ENCODE measurements around the gene SND1. TPM values are rescaled to one million over a fixed set of nuclear protein-coding genes. Genes with fewer than 3 reads are reported as not detected.
"Not testable (repeated sequence)": the region's sequence is repeated elsewhere in the genome, so short reads cannot be mapped to it uniquely, and the experiment has no call there.

Gene SND1
- total RNA-seq, 1 donor from 2014 or later = 139 TPM

DNA sequence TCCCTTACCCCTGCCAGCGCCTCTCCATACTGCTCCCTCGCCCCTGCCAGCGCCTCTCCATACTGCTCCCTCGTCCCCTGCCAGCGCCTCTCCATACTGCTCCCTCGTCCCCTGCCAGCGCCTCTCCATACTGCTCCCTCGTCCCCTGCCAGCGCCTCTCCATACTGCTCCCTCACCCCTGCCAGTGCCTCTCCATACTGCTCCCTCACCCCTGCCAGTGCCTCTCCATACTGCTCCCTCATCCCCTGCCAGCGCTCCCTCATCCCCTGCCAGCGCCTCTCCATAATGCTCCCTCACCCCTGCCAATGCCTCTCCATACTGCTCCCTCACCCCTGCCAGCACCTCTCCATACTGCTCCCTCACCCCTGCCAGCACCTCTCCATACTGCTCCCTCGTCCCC is 455.5 kb downstream of the SND1 start:
- DNase-seq (ENCODE audit: low read depth in 2 of 2) = not testable (repeated sequence)

DNA sequence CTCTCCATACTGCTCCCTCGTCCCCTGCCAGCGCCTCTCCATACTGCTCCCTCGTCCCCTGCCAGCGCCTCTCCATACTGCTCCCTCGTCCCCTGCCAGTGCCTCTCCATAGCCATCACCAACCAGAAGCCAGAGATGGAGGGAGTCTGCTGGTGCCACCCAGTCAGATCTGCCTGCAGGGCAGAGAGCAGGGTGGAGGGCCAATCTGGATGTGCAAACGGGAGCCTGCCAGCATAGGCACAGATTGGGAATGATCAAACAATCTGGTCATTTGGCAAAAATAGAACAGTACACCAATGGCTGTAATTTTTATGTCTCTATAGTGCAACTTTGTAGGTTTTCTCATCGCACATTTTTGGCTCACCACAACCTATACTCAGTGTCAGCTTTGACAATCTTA is 456.1 kb downstream of the SND1 start:
- no peak for DNase-seq (ENCODE audit: low read depth in 2 of 2)

GRCh38 chr7:128108641-128109423 is 456.8 kb downstream of the SND1 start:
- DNase-seq (ENCODE audit: low read depth in 2 of 2) = no peak

- not testable (repeated sequence) for DNase-seq (ENCODE audit: low read depth in 2 of 2)
These were observed 457.5 kb downstream of the SND1 start for GRCh38 chr7:128109424-128109969.

DNA sequence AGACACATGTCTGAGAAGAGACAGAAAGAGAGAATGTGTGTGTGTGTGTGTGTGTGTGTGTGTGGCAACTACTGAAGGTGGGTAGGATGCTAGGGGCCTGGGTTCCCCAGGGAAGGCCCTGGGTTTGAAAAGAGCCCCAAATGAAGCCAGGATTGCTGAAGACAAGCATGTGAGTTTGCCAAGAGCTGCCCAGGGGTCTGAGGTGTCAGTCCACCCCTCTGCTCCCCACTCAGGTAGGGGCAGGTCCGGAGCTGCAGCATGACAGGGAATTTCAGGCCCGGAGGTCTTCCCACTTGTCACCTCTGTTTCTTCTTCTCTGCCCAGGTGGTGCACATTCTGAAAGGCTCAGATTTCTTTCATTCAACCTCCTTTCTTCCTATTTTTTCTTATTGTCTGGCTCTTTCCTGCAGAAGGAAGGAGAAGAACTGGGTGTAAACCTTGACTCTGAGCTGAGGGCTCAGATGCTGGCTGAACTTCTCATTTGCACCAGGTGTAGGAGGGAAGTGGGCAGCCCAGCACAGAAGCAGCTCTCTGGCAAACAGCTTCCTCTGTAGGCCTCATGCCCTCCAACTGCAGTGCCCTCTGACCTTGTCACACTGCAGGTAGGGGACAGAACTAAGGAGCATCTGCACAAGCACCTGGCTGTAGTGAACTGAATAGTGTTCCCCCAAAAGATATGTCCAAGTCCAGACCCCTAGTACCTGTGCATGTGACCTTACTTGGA is 458.8 kb downstream of the SND1 start:
- DNase-seq (ENCODE audit: low read depth in 2 of 2) = no peak

GRCh38 chr7:128112018-128112780 is 460.2 kb downstream of the SND1 start:
- DNase-seq (ENCODE audit: low read depth in 2 of 2) = no peak

- no peak for DNase-seq (ENCODE audit: low read depth in 2 of 2)
These were observed 460.8 kb downstream of the SND1 start for GRCh38 chr7:128112781-128113221.

- DNase-seq (ENCODE audit: low read depth in 2 of 2) = no peak
These were observed 461.8 kb downstream of the SND1 start for GRCh38 chr7:128113839-128114238.

DNA sequence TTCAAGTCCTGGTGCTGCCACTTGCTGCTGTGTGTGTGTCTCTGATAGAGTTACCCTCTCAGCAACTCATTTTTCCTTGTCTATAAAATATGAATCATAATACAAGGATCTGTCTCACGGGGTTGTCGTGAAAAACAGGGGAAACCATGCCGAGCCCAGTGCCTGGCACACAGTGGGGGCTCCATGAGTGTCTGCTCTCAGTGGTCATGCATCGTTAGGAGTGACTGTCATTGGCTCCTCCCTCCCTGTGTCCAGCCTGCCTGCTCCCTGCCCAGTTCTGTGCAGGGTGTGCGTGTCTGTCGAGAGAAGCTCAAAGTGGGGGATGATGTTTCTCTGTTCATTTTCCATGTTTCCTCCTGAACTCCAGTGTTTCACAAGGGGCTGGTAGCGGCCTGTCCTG is 462.8 kb downstream of the SND1 start:
- no peak for DNase-seq (ENCODE audit: low read depth in 2 of 2)

DNA sequence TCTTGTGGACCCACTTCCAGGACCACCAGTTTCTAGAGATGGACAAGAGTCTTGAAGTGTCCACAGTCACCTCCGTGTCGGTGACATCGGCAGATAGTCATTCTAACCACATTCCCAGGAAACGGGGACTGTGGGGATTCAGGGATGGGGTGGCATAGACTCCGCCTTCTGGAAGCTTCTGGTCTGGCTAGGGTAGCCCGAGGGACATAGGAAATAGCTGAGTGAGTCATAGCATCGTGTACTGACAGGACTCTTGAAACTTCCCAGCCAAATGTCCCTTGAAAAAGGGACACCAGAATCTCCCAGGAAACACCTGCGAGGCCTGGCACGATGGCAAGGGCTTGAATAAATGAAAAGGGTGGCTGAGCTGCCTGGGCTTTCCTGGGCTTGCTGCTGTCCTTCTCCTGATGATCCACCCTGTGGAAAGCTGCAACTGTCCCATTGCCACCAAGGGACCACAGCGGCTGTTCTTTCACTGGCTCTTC is 463.4 kb downstream of the SND1 start:
- DNase-seq (ENCODE audit: low read depth in 2 of 2) = peak in 1 of 2 donors; percentile 37

DNA sequence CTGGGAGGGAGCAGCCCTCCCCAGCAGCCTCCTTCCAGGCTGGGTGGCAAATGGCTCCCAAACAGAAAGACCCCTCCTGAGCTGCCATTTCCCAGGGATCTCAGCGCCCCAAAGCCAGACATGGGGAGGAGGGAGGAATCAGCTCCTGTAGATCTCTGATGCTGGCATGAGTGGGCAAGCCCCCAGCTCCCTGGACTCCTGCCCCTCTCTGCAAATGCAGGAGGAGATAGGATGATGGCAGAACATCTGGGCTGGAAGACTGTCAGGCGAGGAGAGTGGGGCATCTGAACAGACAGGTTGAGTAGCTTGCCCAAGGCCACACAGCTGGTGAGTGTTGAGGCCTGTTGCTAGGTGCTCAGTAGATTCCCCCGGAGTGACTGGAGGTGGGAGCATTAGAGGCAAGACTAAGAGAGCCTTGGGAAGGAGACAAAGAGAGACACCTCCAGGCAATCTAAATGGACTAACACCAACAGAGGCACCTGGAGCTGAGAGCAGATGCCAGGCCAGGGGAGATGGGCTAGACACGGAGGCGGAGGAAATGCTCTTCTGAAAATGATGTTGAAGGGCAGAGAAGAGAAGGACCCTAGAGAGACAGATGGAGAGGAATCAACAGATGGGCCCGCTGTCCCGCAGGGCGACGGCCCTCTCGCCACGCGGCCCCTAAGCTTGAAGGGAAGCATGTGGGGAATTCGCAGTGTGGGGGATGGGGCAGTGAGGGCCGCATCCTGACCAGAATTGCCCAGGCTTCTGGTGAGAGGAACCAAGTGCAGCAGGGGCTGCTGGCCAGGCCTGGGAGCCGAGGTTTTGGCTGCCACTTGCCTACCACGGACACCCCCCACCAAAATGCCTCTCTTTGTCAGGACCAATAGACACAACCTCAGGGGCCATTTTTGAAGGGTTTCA is 464.1 kb downstream of the SND1 start:
- DNase-seq (ENCODE audit: low read depth in 2 of 2) = no peak

- DNase-seq (ENCODE audit: low read depth in 2 of 2) = no peak
These were observed 464.7 kb downstream of the SND1 start for GRCh38 chr7:128116740-128117139.

GRCh38 chr7:128117691-128118090 is 465.7 kb downstream of the SND1 start:
- no peak for DNase-seq (ENCODE audit: low read depth in 2 of 2)

GRCh38 chr7:128119036-128119435 is 467.0 kb downstream of the SND1 start:
- DNase-seq (ENCODE audit: low read depth in 2 of 2) = no peak

DNA sequence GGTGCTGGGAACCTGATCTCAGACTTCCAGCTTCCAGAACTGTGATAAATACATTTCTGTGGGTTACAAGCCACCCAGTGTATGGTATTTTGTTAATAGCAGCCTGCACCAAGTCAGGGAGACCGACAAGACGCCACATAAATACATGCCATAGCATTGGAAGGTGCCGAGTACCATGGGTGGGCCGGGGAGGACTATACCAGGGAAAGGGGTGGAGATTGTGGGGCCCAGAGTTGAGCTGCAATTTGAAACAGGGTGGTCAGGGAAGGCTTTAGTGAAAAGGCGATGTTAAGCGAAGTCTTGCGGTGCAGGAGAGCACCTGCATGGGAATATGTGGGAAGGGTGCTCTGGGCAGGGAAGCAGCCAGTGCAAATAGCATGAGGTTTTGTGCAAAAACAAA is 468.1 kb downstream of the SND1 start:
- DNase-seq (ENCODE audit: low read depth in 2 of 2) = no peak

GRCh38 chr7:128120976-128121490 is 469.0 kb downstream of the SND1 start:
- no peak for DNase-seq (ENCODE audit: low read depth in 2 of 2)

- peak in 1 of 2 donors; percentile 43 for DNase-seq (ENCODE audit: low read depth in 2 of 2)
These were observed 469.9 kb downstream of the SND1 start for GRCh38 chr7:128121711-128122530.

GRCh38 chr7:128122576-128123290 is 470.7 kb downstream of the SND1 start:
- DNase-seq (ENCODE audit: low read depth in 2 of 2) = no peak

Measured in dermis microvascular lymphatic vessel endothelial cell (primary cell).